BJ (cell line): ENCODE measurements around the gene ACAT2. TPM values are rescaled to one million over a fixed set of nuclear protein-coding genes. Genes with fewer than 3 reads are reported as not detected.
"Not testable (repeated sequence)": the region's sequence is repeated elsewhere in the genome, so short reads cannot be mapped to it uniquely, and the experiment has no call there.

Source experiments
- CTCF ChIA-PET: fragments of 350-600 bp; formaldehyde crosslinking; extraction: SDS; loops from one replicate; lab custom pipeline; 2021; ENCODE audit warnings: antibody characterized with exemption, inconsistent platforms; lab: Yijun Ruan, JAX
- POLR2A ChIA-PET: fragments of 300-600 bp; sonication (Branson Sonifier 250); formaldehyde crosslinking; extraction: SDS; loops from one replicate; lab custom pipeline; 2021; ENCODE audit warnings: antibody characterized with exemption; lab: Charles Lee
- DNase-seq: peaks from one replicate; pipeline ENCODE4 v3.0.0-alpha.2; 2011; ENCODE audit warnings: low read depth
- H3K27me3 ChIP-seq: 2 replicates; pipeline ENCODE4 v1.6.0; 2011; ENCODE audit warnings: low read length; ENCODE audit not compliant: control insufficient read depth, insufficient read depth
- H3K36me3 ChIP-seq: 2 replicates; pipeline ENCODE4 v1.5.1; 2011; ENCODE audit warnings: low read length; ENCODE audit not compliant: control insufficient read depth, insufficient read depth
- H3K4me3 ChIP-seq: 2 replicates; pipeline ENCODE4 v1.5.1; 2011; ENCODE audit warnings: low read depth, mild to moderate bottlenecking, control low read depth, low read length
- CTCF ChIP-seq: IDR thresholded peaks from 2 replicates; pipeline ENCODE4 v1.5.1; 2011; ENCODE audit warnings: low read depth, mild to moderate bottlenecking, control low read depth, inconsistent platforms, low read length, moderate library complexity; ENCODE audit not compliant: insufficient read depth
- polyA plus RNA-seq: library from polyadenylated mRNA; depleted of rRNA; stranded (reverse); fragments of >200 nt; gene quantifications from 2 replicates; pipeline ENCODE4 v1.2.3, GENCODE V29; 2011

The ACAT2 gene
- polyA plus RNA-seq, 1 experiment, result 12.5 TPM

GRCh38 chr6:159819932-159820640 is 58.2 kb downstream of the ACAT2 start:
- ChIA-PET POLR2A (no interaction called here), CTCF (interaction anchor here (0.8 to 1.1 kb wide), 2 partner anchors 10 to 14 kb away, joined by 3 read pairs; no protein-coding TSS in a partner anchor)
- no peak overlapping the region for H3K4me3 ChIP-seq
- peaks cover 8% of the 10 kb centered on the region for H3K27me3 ChIP-seq
- H3K36me3 ChIP-seq, result no peaks in the 10 kb centered on the region
- TF ChIP-seq CTCF, result no peak
- no peak for DNase-seq

GRCh38 chr6:159821122-159821521 is 59.3 kb downstream of the ACAT2 start:
- TF ChIP-seq CTCF, result no peak
- no peak overlapping the region for H3K4me3 ChIP-seq
- CTCF ChIA-PET, result no interaction called here
- H3K27me3 ChIP-seq, result peaks cover 8% of the 10 kb centered on the region
- no peak for DNase-seq
- POLR2A ChIA-PET, result no interaction called here
- no peaks in the 10 kb centered on the region for H3K36me3 ChIP-seq

- ChIA-PET POLR2A (no interaction called here), CTCF (interaction anchor here (0.6 to 2.3 kb wide), 2 partner anchors 12 to 1510 kb away, joined by 5 to 14 read pairs; no protein-coding TSS in a partner anchor)
- no peak for TF ChIP-seq CTCF
- H3K36me3 ChIP-seq, result no peaks in the 10 kb centered on the region
- peaks cover 8% of the 10 kb centered on the region for H3K27me3 ChIP-seq
- H3K4me3 ChIP-seq, result no peak overlapping the region
- no peak for DNase-seq
These were observed 59.9 kb downstream of the ACAT2 start for GRCh38 chr6:159821726-159822125.

- no peaks in the 10 kb centered on the region for H3K36me3 ChIP-seq
- CTCF ChIA-PET, result interaction anchor here (2.3 kb wide), 1 partner anchor 9 kb away, joined by 14 read pairs; no protein-coding TSS in a partner anchor
These were observed 62.1 kb downstream of the ACAT2 start for GRCh38 chr6:159823953-159824352.

GRCh38 chr6:159824690-159825089 is 62.8 kb downstream of the ACAT2 start:
- POLR2A ChIA-PET, CTCF ChIA-PET, H3K4me3 ChIP-seq, H3K36me3 ChIP-seq, H3K27me3 ChIP-seq, DNase-seq: not testable (repeated sequence)

More at GRCh38 chr6:159823953-159824352, 62.1 kb downstream of the ACAT2 start:
- H3K27me3 ChIP-seq, result peaks cover 5% of the 10 kb centered on the region; the same call in 1 of the 2 replicates
- no peak overlapping the region for H3K4me3 ChIP-seq
- DNase-seq, result no peak
- POLR2A ChIA-PET, result no interaction called here
- TF ChIP-seq CTCF, result no peak
